ENCODE data around the gene PAQR6. TPM values are rescaled to one million over a fixed set of nuclear protein-coding genes. Genes with fewer than 3 reads are reported as not detected.

Gene PAQR6
- total and polyA plus RNA-seq, 4 donors, result 0.22 to 0.85 (median 0.49) TPM

- H3K9me3 ChIP-seq (ENCODE audit: control insufficient read depth in 4 of 4, low read length in 3 of 4), result no peaks in the 10 kb centered on the region
- no peaks in the 10 kb centered on the region for H3K27me3 ChIP-seq (ENCODE audit: control insufficient read depth in 4 of 4, insufficient read depth in 4 of 4, low read length in 3 of 4)
- no peak overlapping the region for H3K4me3 ChIP-seq (ENCODE audit: low read depth in 1 of 3, low read length in 3 of 3)
- no peak overlapping the region for H3K27ac ChIP-seq (ENCODE audit: low read depth in 1 of 2, low read length in 2 of 2)
- peaks cover 0 to 5% (median 2%) of the 10 kb centered on the region in 4 donors for H3K4me1 ChIP-seq (ENCODE audit: control insufficient read depth in 4 of 4, insufficient read depth in 4 of 4, low read length in 3 of 4)
- DNase-seq (ENCODE audit: low spot score), result no peak
- peaks cover 0 to 21% (median 12%) of the 10 kb centered on the region in 4 donors for H3K36me3 ChIP-seq (ENCODE audit: control insufficient read depth in 4 of 4, insufficient read depth in 3 of 4, low read depth in 1 of 4, low read length in 3 of 4)
- no peak for TF ChIP-seq SP1 (IDR thresholded peaks at IDR 0.05)
- TF ChIP-seq, protein P1, sequence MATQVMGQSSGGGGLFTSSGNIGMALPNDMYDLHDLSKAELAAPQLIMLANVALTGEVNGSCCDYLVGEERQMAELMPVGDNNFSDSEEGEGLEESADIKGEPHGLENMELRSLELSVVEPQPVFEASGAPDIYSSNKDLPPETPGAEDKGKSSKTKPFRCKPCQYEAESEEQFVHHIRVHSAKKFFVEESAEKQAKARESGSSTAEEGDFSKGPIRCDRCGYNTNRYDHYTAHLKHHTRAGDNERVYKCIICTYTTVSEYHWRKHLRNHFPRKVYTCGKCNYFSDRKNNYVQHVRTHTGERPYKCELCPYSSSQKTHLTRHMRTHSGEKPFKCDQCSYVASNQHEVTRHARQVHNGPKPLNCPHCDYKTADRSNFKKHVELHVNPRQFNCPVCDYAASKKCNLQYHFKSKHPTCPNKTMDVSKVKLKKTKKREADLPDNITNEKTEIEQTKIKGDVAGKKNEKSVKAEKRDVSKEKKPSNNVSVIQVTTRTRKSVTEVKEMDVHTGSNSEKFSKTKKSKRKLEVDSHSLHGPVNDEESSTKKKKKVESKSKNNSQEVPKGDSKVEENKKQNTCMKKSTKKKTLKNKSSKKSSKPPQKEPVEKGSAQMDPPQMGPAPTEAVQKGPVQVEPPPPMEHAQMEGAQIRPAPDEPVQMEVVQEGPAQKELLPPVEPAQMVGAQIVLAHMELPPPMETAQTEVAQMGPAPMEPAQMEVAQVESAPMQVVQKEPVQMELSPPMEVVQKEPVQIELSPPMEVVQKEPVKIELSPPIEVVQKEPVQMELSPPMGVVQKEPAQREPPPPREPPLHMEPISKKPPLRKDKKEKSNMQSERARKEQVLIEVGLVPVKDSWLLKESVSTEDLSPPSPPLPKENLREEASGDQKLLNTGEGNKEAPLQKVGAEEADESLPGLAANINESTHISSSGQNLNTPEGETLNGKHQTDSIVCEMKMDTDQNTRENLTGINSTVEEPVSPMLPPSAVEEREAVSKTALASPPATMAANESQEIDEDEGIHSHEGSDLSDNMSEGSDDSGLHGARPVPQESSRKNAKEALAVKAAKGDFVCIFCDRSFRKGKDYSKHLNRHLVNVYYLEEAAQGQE (IDR thresholded peaks at IDR 0.05), result no peak
- no peak for TF ChIP-seq ATF3 (IDR thresholded peaks at IDR 0.05)
- TF ChIP-seq MAX (IDR thresholded peaks at IDR 0.05), result no peak
- TF ChIP-seq FOXA2 (IDR thresholded peaks at IDR 0.05), result no peak
- TF ChIP-seq TAF1 (conservative IDR thresholded peaks at IDR 0.05), result no peak
- TF ChIP-seq, protein P2, sequence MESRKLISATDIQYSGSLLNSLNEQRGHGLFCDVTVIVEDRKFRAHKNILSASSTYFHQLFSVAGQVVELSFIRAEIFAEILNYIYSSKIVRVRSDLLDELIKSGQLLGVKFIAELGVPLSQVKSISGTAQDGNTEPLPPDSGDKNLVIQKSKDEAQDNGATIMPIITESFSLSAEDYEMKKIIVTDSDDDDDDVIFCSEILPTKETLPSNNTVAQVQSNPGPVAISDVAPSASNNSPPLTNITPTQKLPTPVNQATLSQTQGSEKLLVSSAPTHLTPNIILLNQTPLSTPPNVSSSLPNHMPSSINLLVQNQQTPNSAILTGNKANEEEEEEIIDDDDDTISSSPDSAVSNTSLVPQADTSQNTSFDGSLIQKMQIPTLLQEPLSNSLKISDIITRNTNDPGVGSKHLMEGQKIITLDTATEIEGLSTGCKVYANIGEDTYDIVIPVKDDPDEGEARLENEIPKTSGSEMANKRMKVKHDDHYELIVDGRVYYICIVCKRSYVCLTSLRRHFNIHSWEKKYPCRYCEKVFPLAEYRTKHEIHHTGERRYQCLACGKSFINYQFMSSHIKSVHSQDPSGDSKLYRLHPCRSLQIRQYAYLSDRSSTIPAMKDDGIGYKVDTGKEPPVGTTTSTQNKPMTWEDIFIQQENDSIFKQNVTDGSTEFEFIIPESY (IDR thresholded peaks at IDR 0.05), result no peak
- no peak for TF ChIP-seq YY1 (IDR thresholded peaks at IDR 0.05)
- TF ChIP-seq JUND (IDR thresholded peaks at IDR 0.05), result no peak
- TF ChIP-seq, protein P3, sequence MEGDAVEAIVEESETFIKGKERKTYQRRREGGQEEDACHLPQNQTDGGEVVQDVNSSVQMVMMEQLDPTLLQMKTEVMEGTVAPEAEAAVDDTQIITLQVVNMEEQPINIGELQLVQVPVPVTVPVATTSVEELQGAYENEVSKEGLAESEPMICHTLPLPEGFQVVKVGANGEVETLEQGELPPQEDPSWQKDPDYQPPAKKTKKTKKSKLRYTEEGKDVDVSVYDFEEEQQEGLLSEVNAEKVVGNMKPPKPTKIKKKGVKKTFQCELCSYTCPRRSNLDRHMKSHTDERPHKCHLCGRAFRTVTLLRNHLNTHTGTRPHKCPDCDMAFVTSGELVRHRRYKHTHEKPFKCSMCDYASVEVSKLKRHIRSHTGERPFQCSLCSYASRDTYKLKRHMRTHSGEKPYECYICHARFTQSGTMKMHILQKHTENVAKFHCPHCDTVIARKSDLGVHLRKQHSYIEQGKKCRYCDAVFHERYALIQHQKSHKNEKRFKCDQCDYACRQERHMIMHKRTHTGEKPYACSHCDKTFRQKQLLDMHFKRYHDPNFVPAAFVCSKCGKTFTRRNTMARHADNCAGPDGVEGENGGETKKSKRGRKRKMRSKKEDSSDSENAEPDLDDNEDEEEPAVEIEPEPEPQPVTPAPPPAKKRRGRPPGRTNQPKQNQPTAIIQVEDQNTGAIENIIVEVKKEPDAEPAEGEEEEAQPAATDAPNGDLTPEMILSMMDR (IDR thresholded peaks at IDR 0.05; ENCODE audit: low read depth, low read length, missing input control), result no peak
- TF ChIP-seq RXRA (IDR thresholded peaks at IDR 0.05), result no peak
- no peak for TF ChIP-seq RAD21 (IDR thresholded peaks at IDR 0.05)
- no peak for TF ChIP-seq GABPA (IDR thresholded peaks at IDR 0.05 in 1 of 2, conservative IDR thresholded peaks at IDR 0.05 in 1 of 2)
- no peak for TF ChIP-seq FOXA1 (IDR thresholded peaks at IDR 0.05)
- no peak for TF ChIP-seq EGR1 (IDR thresholded peaks at IDR 0.05; ENCODE audit: low read depth in 2 of 2)
- no peak for TF ChIP-seq NR2F2 (IDR thresholded peaks at IDR 0.05)
- TF ChIP-seq HNF4G (IDR thresholded peaks at IDR 0.05), result no peak
- 90% methylated on average over 7 of the region's 7 CpGs for WGBS
- H3K9ac ChIP-seq (ENCODE audit: low read depth in 1 of 2, low read length in 2 of 2), result no peak overlapping the region
These were observed 19.4 kb downstream of the PAQR6 start for GRCh38 chr1:156228501-156228900.

Data from liver (tissue), 9 donors.